Measurements from ENCODE around the gene NEO1.

Gene NEO1

DNA sequence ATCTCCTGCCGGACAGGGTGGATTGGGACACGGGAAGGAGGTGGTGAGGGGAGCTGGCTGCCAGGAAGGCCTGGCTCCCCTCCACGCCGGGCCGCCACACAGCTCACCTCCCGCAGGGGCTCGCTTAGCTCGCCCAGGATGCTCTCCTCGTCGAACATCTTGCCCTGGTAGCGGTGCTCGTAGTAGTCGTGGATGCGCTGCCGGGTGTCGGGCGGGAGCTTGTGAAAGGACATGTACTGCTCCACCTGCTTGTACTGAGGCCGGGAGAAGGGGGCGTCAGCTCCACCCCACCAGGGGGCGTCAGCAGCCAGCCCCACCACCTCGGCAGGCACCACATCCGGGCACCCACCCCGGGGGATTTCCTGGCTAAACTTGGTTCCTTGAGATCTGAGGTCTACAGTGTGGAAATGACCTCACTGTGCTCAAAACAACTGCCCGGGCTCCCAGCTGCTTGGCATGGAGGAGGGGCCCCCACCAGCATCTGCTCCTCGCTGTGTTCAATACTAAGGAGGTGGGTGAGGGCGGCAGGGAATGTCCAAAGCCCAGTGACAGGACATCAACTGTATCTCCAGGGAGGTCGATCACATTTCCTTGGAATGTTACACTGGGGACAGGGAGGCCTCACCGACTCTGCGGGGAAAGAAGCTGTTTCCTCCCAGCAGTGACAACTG lies 273.1 kb downstream of the NEO1 start:
- no peak for DNase-seq (ENCODE audit: low read depth in 1 of 2, low spot score in 1 of 2)

DNA sequence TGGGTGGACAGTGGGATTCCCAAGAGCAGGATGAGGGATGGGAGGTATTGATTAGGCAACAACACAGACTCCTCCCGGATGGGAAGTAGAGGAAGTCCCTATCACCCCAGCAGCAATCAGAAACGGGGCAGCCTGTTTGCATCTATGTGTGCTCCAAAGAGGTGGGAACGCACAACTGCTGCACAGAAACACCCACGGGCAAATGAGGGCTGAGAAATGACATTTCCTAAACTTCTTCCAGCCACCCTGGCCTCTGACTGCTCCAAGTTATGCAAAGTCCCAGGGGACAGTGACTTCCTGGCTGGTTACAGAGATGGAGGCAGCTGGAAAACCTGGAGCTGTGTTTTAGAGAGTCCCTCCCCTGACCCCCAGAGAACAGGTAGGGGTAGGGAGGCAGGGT lies 273.9 kb downstream of the NEO1 start:
- DNase-seq (ENCODE audit: low read depth in 1 of 2, low spot score in 1 of 2), result no peak

DNA sequence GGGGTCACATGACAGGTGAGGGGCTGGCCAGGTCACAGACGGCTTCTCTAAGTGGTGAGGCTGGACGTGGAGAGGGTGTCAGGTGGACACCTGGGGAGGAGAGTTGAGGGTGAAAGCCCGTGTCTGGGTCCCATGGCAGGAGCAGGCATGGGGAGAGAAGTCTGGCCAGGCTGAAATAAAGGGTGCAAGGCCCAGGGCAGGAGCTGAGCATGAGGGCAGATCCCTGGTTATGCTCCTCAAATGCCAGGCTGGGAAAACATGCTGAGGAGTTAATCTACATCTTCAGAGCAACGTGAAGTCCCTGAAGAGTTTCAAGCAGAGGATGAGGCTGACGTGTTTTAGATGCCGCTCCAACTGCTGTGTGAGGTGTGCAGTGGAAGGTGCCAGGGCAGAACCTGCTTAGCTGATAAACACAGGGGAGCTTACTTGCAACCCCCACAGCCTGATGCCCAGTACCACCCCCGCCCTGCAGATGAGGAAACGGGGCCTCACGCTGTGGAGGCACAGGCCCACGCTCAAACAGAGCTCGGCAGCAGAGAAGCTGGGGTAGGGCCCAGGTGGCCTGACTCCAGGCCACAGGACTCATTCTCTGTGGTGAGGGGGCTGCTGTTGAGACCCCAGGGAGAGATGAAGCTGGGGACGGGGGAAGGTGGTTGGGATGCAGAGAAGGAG lies 276.0 kb downstream of the NEO1 start:
- no peak for DNase-seq (ENCODE audit: low read depth in 1 of 2, low spot score in 1 of 2)

DNA sequence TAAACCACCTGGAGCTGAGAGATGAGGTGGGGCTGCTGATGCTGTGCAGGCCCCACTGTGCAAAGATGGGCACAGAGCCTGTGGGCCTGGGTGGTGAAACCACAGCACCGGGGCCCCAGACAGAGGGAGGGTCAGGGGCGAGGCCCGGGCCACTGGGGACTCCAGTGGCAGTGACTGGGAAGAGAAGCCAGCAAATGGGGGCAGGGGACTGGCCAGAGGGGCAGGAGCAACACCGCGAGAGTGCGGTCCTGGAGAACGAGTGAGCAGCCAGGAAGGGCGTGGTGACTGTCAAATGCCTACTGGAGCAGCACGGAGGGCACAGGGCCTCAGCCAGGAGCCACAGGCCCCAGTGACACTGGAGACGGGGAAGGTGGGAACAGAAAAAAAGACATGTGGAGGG lies 276.7 kb downstream of the NEO1 start:
- DNase-seq (ENCODE audit: low read depth in 1 of 2, low spot score in 1 of 2), result no peak

DNA sequence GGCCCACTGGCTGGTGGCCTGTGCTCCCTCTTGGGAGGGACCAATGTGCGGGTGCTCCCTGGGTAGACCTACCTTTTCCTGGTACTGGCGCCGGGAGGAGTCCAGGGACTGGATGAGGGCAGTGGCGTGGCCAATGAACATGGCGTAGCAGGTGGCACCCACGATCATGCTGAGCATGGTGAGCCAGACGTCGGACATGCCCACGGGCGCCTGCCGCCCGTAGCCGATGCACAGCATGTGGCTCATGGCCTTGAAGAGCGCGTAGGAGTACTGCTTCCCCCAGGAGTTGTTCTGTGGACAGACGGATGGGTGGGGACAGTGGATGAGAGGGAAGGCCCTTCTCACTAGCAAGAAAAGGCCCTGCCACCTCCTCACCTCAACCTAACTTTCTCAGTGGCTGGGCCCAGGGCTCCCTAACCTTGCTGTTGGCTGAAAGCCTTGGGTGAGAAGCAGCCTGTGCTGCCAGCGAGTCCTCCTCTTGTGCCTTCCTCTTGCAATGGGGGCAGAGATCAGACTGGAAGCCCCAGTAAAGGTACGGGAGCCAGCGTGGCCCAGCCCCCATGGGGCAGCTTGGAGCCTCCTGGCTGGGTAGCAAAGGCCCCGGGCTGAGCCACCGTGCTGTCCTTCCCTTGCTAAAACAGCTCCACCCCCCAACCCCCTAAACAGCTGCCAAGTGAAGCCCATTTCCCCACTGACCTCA lies 277.4 kb downstream of the NEO1 start:
- DNase-seq (ENCODE audit: low read depth in 1 of 2, low spot score in 1 of 2), result no peak

DNA sequence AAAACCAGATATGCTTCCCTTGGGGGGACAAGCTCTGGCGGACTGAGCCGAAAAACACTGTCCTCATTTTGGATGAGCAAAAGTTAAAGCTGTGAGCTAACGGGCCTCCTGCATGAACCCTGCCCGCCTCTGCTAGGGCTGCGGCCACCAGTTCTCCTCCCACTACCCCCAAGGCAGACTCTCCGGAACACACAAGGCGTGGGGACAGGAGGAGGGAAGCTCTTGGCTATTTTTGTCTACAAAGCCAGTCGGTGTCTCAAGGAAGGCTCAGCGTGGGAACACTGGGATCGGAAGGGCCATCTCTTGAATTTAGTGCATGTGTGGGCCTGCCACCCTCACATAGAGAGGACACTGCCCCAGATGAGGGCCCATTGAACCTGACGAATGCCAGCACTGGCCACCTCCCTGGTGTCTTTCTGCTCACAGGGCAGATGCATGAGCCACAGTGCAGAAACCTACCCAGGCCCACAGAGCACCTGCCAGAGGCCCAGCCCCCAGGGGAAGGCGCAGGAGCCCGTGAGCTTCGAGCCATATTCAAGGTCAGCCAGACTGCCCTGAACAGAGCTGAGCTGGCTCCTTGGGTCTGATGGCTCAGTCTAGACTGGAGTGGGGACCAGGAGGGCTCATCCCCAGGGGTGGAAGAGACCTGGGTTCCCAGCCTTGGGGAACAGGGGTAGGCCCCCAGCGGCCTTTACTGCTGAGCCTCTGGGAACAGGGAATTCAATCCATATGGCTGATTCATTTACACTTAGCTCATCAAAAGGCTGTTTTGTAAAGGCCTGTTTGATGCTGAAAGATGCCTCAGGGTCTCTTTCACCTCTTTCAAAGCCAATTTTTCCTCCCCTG lies 278.2 kb downstream of the NEO1 start:
- DNase-seq (ENCODE audit: low read depth in 1 of 2, low spot score in 1 of 2), result no peak

DNA sequence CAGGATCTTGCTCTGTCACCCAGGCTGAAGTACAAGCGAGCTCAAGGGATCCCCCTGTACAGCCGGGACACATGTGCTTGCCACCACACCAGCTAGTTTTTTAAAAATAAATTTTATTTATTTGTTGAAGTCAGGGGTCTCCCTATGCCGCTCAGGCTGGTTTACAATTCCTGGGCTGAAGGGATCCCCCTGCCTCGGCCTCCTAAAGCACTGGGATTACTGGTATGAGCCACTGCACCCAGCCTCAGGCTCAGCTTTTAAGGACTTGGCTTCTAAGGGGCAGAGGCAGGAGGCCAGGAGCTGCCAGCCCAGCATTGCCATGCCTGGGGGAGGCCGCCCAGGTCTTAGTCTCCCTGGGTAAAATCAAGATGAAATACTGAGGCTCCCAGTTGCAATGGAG lies 279.2 kb downstream of the NEO1 start:
- no peak for DNase-seq (ENCODE audit: low read depth in 1 of 2, low spot score in 1 of 2)

DNA sequence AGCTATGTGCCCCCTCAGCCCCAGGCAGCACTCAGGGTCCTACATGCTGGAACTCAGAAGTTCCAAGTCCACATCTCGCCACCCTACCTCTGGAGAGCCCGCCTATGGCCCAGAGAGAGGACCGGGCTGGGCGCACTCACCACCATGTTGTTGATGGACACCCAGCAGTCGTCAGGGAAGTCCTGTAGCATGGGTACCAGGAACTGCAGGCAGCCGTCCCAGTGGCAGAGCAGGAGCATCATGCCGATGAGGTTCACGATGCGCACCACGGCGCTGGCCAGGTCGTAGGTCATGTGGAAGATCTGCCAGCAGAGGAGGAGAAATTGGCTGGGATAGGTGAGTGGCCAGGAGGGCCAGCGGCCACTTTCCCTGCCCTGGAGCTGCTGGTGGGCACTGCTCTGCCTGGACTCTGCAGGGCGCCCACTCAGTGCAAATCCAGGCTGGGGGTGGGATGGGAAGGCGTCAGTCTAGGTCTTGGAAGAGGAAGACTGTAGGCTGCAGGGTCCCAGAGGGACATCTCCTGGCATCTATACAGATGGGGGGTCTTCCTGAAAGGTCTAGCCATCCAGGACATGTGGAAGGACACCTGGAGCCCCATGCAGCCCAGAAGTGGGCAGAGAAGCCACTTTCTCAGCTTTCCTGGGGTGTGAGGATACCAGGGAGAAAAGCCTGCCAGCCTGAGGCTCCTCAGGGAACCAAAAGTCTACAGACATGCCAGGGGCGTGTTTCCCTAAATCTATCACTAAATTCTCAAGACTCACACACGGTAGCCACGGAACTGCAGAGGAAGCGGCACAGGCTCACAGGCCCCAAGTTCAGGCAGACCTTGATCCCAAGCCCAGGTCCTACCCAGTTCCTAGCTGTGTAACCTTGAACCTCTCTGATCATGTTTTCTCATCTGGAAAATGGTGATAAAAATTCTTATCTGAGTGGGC lies 280.0 kb downstream of the NEO1 start:
- DNase-seq (ENCODE audit: low read depth in 1 of 2, low spot score in 1 of 2), result no peak

DNA sequence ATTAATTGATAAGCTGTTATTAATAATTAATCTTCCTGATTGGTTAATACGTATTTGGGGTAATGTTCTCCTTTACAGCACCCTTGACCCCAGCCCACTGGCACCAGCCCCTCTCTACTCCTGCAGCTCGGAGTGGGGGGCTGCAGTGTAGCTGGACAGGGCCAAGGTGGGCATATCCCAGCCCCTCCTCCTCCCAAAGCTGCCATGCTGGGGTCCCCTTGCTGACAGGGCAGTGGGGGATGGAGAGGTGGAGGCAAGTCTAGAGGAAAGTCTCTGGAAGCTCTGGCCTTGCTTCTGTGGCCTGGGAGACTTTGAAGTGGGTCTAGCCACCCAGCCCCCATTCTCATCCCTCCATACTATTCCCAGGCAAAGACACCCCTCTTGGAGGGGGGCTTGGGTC lies 280.7 kb downstream of the NEO1 start:
- DNase-seq (ENCODE audit: low read depth in 1 of 2, low spot score in 1 of 2), result no peak

DNA sequence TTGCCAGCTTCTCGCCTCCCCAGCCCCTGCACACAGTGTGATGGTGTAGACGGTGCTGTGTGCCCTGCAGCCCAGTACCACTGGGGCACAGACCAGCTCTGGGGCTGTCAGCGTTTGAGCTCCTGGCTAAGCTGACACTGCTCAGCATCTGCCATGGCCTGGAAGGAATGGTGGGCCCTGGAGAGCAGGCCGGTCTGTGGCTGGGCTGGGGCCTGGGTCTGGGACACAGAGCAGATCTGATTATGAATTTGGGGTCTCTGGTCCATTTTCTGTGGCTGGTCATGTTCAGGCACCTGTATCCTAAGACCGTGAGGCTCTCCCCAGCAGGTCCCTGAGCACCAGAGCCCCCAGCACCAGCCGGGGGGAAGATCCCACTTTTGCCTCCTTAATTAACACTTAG lies 281.8 kb downstream of the NEO1 start:
- no peak for DNase-seq (ENCODE audit: low read depth in 1 of 2, low spot score in 1 of 2)

DNA sequence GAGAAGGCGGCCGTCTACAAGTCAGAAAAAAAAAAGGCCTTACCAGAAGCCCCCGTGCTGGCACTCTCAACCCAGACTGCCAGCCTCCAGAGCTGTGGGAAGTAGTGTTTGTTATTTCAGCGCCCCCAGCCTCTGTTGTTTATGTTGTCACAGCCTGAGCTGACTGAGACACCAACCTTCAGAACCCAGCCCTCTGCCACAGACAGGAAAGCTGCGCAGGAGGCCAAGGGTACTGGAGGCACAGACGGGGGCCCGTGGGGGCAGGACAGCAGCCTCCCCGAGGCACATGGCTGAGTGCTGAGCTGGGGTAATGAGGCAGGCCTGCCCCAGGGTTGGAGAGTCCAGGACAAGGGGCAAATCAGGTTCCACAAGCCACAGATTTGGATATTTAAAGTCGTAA lies 282.8 kb downstream of the NEO1 start:
- DNase-seq (ENCODE audit: low read depth in 1 of 2, low spot score in 1 of 2), result no peak

DNA sequence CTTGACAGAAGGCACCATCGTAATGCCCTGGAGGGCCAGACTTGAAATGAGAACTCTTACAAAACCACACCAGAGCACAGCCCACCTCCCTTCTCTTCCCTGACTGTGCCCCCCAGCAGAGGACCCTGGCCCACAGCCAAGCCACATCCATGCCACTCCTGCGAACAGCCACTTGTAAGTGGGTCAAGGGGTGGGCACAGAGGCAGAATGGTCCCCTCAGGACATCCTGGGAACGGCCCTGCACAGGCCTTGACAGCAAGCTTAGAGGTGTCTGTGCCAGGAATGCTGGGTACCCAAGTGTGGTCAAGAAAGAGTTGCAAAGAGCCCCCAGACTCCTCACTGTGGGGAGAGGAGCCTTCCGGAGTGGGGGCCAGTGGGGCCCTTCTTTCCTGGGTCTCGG lies 283.2 kb downstream of the NEO1 start:
- no peak for DNase-seq (ENCODE audit: low read depth in 1 of 2, low spot score in 1 of 2)

DNA sequence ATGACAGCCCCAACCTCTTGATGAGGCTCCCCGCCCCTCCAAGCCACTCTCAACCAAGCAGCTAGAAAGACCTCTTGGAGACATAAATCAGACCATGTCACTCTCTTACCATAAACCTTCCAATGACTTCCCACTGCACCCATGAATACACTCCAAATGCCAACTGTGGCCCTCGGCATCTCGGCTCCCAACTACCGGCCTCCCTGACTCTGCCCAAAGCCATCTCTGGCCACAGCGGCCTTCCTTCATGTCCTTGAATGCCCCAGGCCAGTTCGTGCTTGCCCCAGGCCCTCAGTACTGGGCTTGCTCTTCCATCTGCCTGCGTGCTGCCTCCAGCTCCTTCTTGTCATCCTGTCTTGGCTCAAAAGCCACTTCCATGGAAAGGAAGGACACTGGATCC lies 284.5 kb downstream of the NEO1 start:
- DNase-seq (ENCODE audit: low read depth in 1 of 2, low spot score in 1 of 2), result no peak

DNA sequence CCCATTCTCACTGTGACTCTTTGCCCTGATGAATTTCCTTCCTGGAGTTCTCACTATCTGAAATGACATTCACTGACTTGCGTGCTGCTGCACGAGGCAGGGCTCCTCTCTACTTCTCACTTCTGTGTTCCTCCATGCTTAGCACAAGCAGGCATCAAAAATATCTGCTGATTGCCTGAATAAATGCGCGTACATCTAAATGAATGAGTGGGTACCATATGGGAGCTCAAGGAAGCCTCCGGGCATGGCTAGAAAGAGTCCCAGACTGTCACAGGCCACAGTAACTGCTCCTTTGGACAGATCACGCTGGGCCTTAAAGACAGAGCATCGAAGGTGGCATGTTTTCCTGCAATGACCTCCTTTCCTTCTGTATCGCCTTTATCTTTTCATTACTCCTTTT lies 284.9 kb downstream of the NEO1 start:
- no peak for DNase-seq (ENCODE audit: low read depth in 1 of 2, low spot score in 1 of 2)

DNA sequence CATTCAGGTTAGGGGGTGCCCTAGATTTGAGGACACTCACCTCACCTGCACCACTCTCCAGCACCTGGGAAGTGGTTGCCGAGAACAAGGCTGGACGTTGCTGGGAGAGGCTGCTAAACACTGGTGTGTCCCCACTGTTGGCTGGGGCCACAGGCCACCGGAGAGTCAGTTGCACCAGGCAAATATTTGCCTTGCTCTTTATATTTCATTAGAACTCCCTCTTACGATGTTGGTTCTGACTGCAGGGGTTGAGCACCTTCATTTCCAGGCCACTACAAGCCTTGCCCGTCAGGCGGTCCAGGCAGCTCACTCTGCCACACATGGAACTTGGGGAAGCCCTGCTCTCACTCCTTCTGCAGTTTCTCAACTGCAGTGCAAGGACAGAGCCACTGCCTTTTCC lies 285.8 kb downstream of the NEO1 start:
- no peak for DNase-seq (ENCODE audit: low read depth in 1 of 2, low spot score in 1 of 2)

DNA sequence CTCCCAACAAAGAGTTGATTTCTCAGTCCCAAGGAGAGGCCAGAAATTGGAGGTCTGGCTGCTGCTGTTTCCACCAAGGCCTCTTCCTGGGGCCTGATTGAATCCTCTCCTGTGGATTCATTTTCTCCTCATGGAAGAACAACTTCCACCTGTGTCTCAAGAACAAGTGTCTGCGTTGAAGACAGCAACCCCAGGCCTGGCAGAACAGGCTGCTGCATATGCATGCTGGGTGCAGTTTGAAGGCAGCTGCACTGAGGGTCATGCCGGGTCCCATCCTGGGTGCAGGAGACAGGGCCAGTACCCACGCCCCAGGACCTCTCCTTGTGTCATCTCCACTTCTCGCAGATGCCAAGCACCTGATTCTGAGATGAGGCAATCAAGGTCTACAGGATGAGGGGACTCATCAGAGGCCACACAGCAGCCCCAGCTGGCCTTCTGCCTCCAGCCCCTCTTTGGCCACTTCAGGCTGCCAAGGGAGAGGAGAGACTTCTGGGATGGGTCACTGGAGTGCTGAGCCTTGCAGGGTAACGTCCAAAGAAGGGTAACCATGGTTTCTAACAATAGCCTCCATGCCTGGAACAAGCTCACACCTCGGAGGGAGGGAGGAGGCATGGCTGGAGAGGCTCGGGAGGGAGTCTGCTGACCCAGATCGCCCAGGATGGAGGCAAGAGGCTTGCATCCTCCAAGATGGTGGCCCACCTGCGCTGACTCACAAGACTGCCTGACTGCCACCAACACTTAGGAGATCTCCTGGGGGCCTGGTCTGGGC lies 286.5 kb downstream of the NEO1 start:
- DNase-seq (ENCODE audit: low read depth in 1 of 2, low spot score in 1 of 2), result no peak

DNA sequence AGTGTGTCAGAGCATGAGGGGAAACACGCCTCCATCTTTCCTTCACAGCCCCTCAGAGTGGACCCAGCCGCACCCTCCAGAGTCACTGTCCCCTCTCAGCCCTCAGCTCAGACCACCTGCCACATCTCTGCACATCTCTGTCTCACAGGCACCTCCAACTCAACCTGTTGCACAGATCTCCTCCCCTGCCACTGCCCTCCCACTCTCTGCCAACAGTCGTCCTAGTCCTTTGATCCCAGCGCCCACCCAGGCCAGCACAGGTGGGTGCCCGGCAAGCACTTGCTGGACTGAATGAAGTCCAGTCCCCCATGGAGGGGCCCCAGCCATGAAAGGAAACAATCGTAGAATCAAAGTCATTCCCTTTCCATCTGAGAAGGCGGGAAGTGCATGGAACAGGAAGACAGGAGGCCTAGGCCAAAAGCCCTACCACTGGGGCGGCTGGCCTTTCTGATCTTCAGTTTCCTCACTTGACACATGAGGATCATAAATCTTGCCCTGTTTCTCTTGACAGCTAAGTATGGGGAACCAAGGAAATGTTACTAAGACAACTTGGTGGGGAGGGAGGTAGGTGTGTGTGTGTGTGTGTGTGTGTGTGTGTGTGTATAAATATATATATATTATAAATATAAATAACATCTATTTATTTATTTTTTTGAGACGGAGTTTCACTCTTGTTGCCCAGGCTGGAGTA lies 288.4 kb downstream of the NEO1 start:
- no peak for DNase-seq (ENCODE audit: low read depth in 1 of 2, low spot score in 1 of 2)

DNA sequence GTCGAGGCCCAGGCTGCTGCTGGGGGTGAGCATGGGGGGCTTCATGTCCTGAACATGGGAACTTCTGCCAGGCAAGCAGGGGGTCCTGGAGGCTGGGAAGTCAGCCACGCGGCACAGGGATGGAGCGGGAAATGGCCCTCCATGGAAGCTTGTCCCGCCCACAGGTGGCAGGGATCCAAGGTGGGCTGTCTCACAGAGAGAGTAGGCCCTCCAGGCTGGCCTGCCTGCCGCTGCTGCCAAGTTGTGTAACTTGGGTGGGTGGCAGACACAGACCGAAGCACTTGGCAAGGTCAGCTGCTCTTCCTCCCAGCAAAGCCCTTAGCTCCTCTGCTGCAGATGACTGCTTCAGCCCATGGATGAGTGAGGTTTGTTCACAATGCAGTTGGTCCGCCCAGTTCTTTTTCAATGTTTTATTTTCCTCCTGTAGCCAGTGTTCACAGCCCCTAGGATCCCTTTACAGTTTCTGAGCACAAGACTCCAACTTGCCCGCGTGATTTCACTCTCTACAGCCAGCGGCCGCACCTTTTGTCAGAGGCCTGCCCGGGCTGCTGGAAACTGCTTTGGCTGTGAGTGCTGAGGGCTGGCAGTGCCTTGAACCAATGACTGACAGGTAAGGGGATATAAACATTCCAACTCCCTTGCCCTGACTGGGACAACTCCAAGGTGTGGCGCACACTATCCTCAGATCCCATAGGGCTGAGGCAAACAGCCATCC lies 289.8 kb downstream of the NEO1 start:
- no peak for DNase-seq (ENCODE audit: low read depth in 1 of 2, low spot score in 1 of 2)

DNA sequence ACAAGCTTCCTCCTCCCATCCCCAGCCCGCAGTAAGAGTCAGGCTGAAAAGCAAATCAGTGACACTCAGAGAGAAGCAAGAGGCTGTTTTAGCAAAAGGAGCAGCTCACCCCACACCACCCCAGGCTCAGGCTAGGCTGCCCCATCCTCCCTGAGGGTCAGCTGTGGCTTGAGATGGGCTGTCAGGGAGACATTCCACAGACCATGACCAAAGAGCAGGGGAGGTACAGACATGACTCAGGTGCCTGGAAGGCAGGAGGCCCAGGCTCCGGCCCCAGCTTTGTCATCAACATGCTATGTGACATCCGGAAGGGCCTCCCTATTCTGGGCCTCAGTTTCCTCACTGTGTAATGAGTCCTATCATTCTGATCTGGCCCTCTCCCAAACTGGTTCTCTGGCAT lies 291.8 kb downstream of the NEO1 start:
- DNase-seq (ENCODE audit: low read depth in 1 of 2, low spot score in 1 of 2), result no peak

Data from stimulated activated CD4-positive, alpha-beta T cell treated with anti-CD3 and anti-CD28 coated beads, Interleukin-15, amount 100 ng/mL, for 1 hour (primary cell).